ENCODE data around the gene ELOVL5.

The ELOVL5 gene

GRCh38 chr6:53378208-53378607, 29.5 kb upstream of the ELOVL5 start:
- no peak for TF ChIP-seq CTCF (IDR thresholded peaks at IDR 0.05)

- no peak for TF ChIP-seq CTCF (IDR thresholded peaks at IDR 0.05)
Measured at GRCh38 chr6:53377793-53378192, 29.0 kb upstream of the ELOVL5 start.

GRCh38 chr6:53377289-53377688, 28.5 kb upstream of the ELOVL5 start:
- TF ChIP-seq CTCF (IDR thresholded peaks at IDR 0.05), result no peak

GRCh38 chr6:53376661-53377226, 28.0 kb upstream of the ELOVL5 start:
- no peak for TF ChIP-seq CTCF (IDR thresholded peaks at IDR 0.05)

GRCh38 chr6:53375847-53376246, 27.1 kb upstream of the ELOVL5 start:
- no peak for TF ChIP-seq CTCF (IDR thresholded peaks at IDR 0.05)

- no peak for TF ChIP-seq CTCF (IDR thresholded peaks at IDR 0.05)
Measured at GRCh38 chr6:53373638-53374037, 24.9 kb upstream of the ELOVL5 start.

GRCh38 chr6:53369876-53370515, 21.2 kb upstream of the ELOVL5 start:
- no peak for TF ChIP-seq CTCF (IDR thresholded peaks at IDR 0.05)

GRCh38 chr6:53369051-53369450, 20.3 kb upstream of the ELOVL5 start:
- TF ChIP-seq CTCF (IDR thresholded peaks at IDR 0.05), result no peak
